Measurements from ENCODE around the gene TFCP2L1. TPM values are rescaled to one million over a fixed set of nuclear protein-coding genes. Genes with fewer than 3 reads are reported as not detected.

TFCP2L1 gene
- total RNA-seq, 4 donors from 2014 or later: 0.20 to 0.63 (median 0.41) TPM

- no peak for DNase-seq (ENCODE audit: low spot score in 2 of 2)
- Histone ChIP-seq H3K36me3 (no peaks in the 10 kb centered on the region), H3K27me3 (no peaks in the 10 kb centered on the region), H3K4me1 (no peaks in the 10 kb centered on the region), H3K4me3 (no peak overlapping the region), H3K27ac (no peak overlapping the region), H3K9me3 (no peaks in the 10 kb centered on the region)
- TF ChIP-seq EP300 (IDR thresholded peaks at IDR 0.05): no peak
- no peak for TF ChIP-seq POLR2A (IDR thresholded peaks at IDR 0.05)
- no peak for TF ChIP-seq CTCF (IDR thresholded peaks at IDR 0.05)
- 67 to 69% methylated on average over 10 of the region's 10 CpGs for WGBS, 2 donors
These were observed 79.6 kb downstream of the TFCP2L1 start for GRCh38 chr2:121205321-121205942.

GRCh38 chr2:121203591-121204249 is 81.3 kb downstream of the TFCP2L1 start:
- no peaks in the 10 kb centered on the region for H3K27me3 ChIP-seq
- H3K9me3 ChIP-seq: no peaks in the 10 kb centered on the region
- DNase-seq (ENCODE audit: low spot score in 2 of 2): no peak
- WGBS, 2 donors: 82 to 84% methylated on average over 10 of the region's 10 CpGs
- TF ChIP-seq EP300 (IDR thresholded peaks at IDR 0.05): no peak
- H3K4me1 ChIP-seq: no peaks in the 10 kb centered on the region
- no peak overlapping the region for H3K27ac ChIP-seq
- no peaks in the 10 kb centered on the region for H3K36me3 ChIP-seq
- no peak overlapping the region for H3K4me3 ChIP-seq

DNA sequence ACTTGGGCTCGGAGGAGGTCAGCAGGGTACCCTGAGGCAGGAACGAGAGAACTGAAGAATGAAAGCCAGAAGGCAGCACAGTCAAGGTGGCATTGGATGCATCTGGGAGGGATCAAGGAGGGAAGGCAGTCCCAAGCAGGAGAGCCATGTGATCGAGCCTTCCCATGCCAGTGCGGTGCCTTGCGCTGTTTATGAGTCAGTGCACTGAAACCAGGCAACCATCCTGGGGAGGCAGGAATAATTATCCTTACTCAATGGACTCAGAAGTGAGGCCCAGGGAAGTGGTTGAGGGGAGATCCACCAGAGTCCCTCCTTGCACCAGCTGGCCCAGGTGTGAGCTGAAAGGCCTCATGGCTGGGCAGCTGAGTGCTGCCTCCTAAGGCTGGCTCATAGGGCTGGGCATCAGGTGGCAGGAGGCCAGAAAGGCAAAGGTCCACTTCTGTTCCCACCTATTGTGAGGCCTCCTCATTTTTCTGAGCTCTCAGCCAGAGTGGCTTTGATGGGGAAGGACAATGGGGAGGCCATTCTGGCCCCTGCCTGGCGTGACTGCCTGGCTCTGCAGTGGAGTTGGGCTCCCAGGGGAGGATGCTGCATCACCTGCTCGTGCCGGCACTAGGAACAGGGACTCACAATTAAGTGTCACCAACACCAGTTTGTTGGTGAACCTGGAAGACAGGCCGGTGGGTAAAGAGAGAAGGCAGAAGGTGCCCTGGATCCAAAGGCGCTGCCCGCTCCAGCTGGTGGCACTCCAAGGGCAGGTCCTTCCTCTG is 82.3 kb downstream of the TFCP2L1 start:
- Histone ChIP-seq H3K9me3 (no peaks in the 10 kb centered on the region), H3K4me1 (peaks cover 0 to 3% (median 0%) of the 10 kb centered on the region in 4 donors), H3K27ac (no peak overlapping the region), H3K27me3 (no peaks in the 10 kb centered on the region), H3K4me3 (no peak overlapping the region), H3K36me3 (no peaks in the 10 kb centered on the region)
- 87 to 93% methylated on average over 10 to 11 of the region's 11 CpGs for WGBS, 2 donors
- no peak for DNase-seq (ENCODE audit: low spot score in 2 of 2)
- TF ChIP-seq EP300 (IDR thresholded peaks at IDR 0.05) (no peak), POLR2A (IDR thresholded peaks at IDR 0.05) (no peak), CTCF (IDR thresholded peaks at IDR 0.05) (no peak)

DNA sequence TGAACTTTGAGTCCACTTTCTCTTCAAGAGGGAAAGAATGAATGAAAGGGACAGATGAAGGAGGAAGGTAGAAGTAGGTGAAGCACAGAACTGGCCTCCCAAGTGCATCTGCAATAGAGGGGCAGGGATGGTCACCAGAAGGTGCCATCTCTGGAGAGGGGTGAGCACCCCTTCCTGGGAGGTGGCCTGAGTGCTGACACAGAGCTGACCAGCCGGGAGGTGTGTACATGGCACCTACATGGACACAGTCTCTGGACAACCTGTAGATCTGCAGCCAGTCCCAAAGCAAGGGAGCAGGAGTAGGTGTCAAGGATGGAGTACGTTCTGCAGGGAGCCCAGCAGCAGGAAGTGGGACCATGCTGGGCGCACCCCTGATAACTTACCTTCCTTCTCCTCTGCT is 83.2 kb downstream of the TFCP2L1 start:
- no peak overlapping the region for H3K27ac ChIP-seq
- no peaks in the 10 kb centered on the region for H3K9me3 ChIP-seq
- H3K36me3 ChIP-seq: no peaks in the 10 kb centered on the region
- DNase-seq (ENCODE audit: low spot score in 2 of 2): no peak
- 91 to 100% methylated on average over 3 of the region's 3 CpGs for WGBS, 2 donors
- H3K4me3 ChIP-seq: no peak overlapping the region
- peaks cover 0 to 11% (median 0%) of the 10 kb centered on the region in 4 donors for H3K4me1 ChIP-seq
- TF ChIP-seq CTCF (IDR thresholded peaks at IDR 0.05): no peak
- no peaks in the 10 kb centered on the region for H3K27me3 ChIP-seq

GRCh38 chr2:121200419-121201315 is 84.3 kb downstream of the TFCP2L1 start:
- Histone ChIP-seq H3K27me3 (no peaks in the 10 kb centered on the region), H3K36me3 (no peaks in the 10 kb centered on the region), H3K4me3 (no peak overlapping the region), H3K27ac (no peak overlapping the region), H3K4me1 (peaks cover 0 to 18% (median 0%) of the 10 kb centered on the region in 4 donors), H3K9me3 (no peaks in the 10 kb centered on the region)
- no peak for DNase-seq (ENCODE audit: low spot score in 2 of 2)
- WGBS, 2 donors: 88 to 93% methylated on average over 14 of the region's 14 CpGs
- TF ChIP-seq EP300 (IDR thresholded peaks at IDR 0.05) (no peak), CTCF (IDR thresholded peaks at IDR 0.05) (no peak), POLR2A (IDR thresholded peaks at IDR 0.05) (no peak)
